ENCODE data around the gene MOCS3. TPM values are rescaled to one million over a fixed set of nuclear protein-coding genes. Genes with fewer than 3 reads are reported as not detected.
"Not testable (repeated sequence)": the region's sequence is repeated elsewhere in the genome, so short reads cannot be mapped to it uniquely, and the experiment has no call there.

Gene MOCS3
- total RNA-seq, 1 donor, result 10.5 TPM

- Histone ChIP-seq H3K27me3 (ENCODE audit: insufficient read depth, low read length) (peaks cover 6% of the 10 kb centered on the region), H3K79me2 (ENCODE audit: insufficient read depth, low read length) (no peaks in the 10 kb centered on the region), H3K4me2 (ENCODE audit: insufficient read depth, low read length) (no peak overlapping the region), H2AFZ (ENCODE audit: low read length) (no peak overlapping the region), H3K4me1 (ENCODE audit: insufficient read depth, low read length) (peaks cover 12% of the 10 kb centered on the region), H3K4me3 (ENCODE audit: insufficient read depth, low read length) (no peak overlapping the region), H3K27ac (ENCODE audit: low read depth, low read length) (no peak overlapping the region), H4K20me1 (ENCODE audit: insufficient read depth, low read length) (no peaks in the 10 kb centered on the region), H3K36me3 (ENCODE audit: insufficient read depth, low read length) (no peaks in the 10 kb centered on the region), H3K9me3 (ENCODE audit: low read depth, low read length) (no peaks in the 10 kb centered on the region)
- TF ChIP-seq, protein P1, sequence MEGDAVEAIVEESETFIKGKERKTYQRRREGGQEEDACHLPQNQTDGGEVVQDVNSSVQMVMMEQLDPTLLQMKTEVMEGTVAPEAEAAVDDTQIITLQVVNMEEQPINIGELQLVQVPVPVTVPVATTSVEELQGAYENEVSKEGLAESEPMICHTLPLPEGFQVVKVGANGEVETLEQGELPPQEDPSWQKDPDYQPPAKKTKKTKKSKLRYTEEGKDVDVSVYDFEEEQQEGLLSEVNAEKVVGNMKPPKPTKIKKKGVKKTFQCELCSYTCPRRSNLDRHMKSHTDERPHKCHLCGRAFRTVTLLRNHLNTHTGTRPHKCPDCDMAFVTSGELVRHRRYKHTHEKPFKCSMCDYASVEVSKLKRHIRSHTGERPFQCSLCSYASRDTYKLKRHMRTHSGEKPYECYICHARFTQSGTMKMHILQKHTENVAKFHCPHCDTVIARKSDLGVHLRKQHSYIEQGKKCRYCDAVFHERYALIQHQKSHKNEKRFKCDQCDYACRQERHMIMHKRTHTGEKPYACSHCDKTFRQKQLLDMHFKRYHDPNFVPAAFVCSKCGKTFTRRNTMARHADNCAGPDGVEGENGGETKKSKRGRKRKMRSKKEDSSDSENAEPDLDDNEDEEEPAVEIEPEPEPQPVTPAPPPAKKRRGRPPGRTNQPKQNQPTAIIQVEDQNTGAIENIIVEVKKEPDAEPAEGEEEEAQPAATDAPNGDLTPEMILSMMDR (IDR thresholded peaks at IDR 0.05; ENCODE audit: extremely low read depth, low read depth, low read length), result no peak
- no peak for DNase-seq (ENCODE audit: insufficient read length, low spot score, missing footprints)
Observed at GRCh38 chr20:50975701-50976330, 17.2 kb downstream of the MOCS3 start.

GRCh38 chr20:50977066-50978021 lies 18.7 kb downstream of the MOCS3 start:
- Histone ChIP-seq H3K4me3 (ENCODE audit: insufficient read depth, low read length) (no peak overlapping the region), H3K9me3 (ENCODE audit: low read depth, low read length) (no peaks in the 10 kb centered on the region), H4K20me1 (ENCODE audit: insufficient read depth, low read length) (no peaks in the 10 kb centered on the region), H2AFZ (ENCODE audit: low read length) (peak overlapping the region; percentile 71), H3K27ac (ENCODE audit: low read depth, low read length) (no peak overlapping the region), H3K36me3 (ENCODE audit: insufficient read depth, low read length) (no peaks in the 10 kb centered on the region), H3K4me2 (ENCODE audit: insufficient read depth, low read length) (peak overlapping the region; percentile 6), H3K27me3 (ENCODE audit: insufficient read depth, low read length) (peaks cover 6% of the 10 kb centered on the region), H3K4me1 (ENCODE audit: insufficient read depth, low read length) (peaks cover 25% of the 10 kb centered on the region), H3K79me2 (ENCODE audit: insufficient read depth, low read length) (no peaks in the 10 kb centered on the region)
- no peak for DNase-seq (ENCODE audit: insufficient read length, low spot score, missing footprints)
- TF ChIP-seq, protein P1 (IDR thresholded peaks at IDR 0.05; ENCODE audit: extremely low read depth, low read depth, low read length), result no peak

GRCh38 chr20:50978533-50978932 lies 19.9 kb downstream of the MOCS3 start:
- H3K9me3 ChIP-seq (ENCODE audit: low read depth, low read length); H3K27ac ChIP-seq (ENCODE audit: low read depth, low read length); H3K4me2 ChIP-seq (ENCODE audit: insufficient read depth, low read length); H4K20me1 ChIP-seq (ENCODE audit: insufficient read depth, low read length); H2AFZ ChIP-seq (ENCODE audit: low read length); H3K36me3 ChIP-seq (ENCODE audit: insufficient read depth, low read length); DNase-seq (ENCODE audit: insufficient read length, low spot score, missing footprints); H3K4me3 ChIP-seq (ENCODE audit: insufficient read depth, low read length); H3K79me2 ChIP-seq (ENCODE audit: insufficient read depth, low read length); H3K27me3 ChIP-seq (ENCODE audit: insufficient read depth, low read length): not testable (repeated sequence)
- peaks cover 28% of the 10 kb centered on the region for H3K4me1 ChIP-seq (ENCODE audit: insufficient read depth, low read length)

DNA sequence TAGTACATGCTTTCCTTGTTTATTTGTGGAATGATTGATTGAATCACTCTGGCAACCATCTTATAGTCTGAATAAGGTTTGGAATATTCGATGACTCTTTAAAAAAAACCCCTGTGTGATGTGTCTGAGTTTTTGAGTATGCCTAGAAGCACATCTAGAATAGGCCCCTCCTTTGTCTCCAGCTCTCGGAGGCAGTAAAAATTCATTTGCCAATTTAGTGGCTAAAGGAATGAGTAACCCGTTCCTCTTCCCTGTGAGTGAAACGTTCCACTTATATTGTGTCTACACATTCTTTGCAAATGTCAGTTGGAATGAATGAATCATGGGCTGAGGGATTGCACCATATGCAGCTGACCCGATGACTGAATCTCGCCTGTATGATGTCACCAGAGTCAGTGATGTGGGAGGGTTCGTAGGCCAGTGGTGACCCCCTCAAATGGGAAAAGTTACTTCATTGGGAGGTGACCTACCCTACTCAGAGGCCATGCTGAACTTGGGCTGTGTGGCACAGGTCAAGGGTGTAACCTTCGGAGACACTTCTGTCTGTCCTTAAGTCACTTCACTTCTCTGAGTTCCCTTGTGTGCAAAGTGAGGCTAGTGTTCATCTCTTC lies 21.6 kb downstream of the MOCS3 start:
- H3K27ac ChIP-seq (ENCODE audit: low read depth, low read length), result peak overlapping the region; percentile 90
- TF ChIP-seq, protein P1 (IDR thresholded peaks at IDR 0.05; ENCODE audit: extremely low read depth, low read depth, low read length), result no peak
- H4K20me1 ChIP-seq (ENCODE audit: insufficient read depth, low read length), result no peaks in the 10 kb centered on the region
- H3K4me2 ChIP-seq (ENCODE audit: insufficient read depth, low read length), result peak overlapping the region; percentile 39
- no peaks in the 10 kb centered on the region for H3K36me3 ChIP-seq (ENCODE audit: insufficient read depth, low read length)
- H3K4me3 ChIP-seq (ENCODE audit: insufficient read depth, low read length), result no peak overlapping the region
- peaks cover 30% of the 10 kb centered on the region for H3K4me1 ChIP-seq (ENCODE audit: insufficient read depth, low read length)
- no peaks in the 10 kb centered on the region for H3K9me3 ChIP-seq (ENCODE audit: low read depth, low read length)
- no peaks in the 10 kb centered on the region for H3K79me2 ChIP-seq (ENCODE audit: insufficient read depth, low read length)
- peak; percentile 97 for DNase-seq (ENCODE audit: insufficient read length, low spot score, missing footprints)
- peaks cover 6% of the 10 kb centered on the region for H3K27me3 ChIP-seq (ENCODE audit: insufficient read depth, low read length)
- H2AFZ ChIP-seq (ENCODE audit: low read length), result no peak overlapping the region
